ENCODE measurements around the gene PILRA.
"Not testable (repeated sequence)": the region's sequence is repeated elsewhere in the genome, so short reads cannot be mapped to it uniquely, and the experiment has no call there.

PILRA gene

DNA sequence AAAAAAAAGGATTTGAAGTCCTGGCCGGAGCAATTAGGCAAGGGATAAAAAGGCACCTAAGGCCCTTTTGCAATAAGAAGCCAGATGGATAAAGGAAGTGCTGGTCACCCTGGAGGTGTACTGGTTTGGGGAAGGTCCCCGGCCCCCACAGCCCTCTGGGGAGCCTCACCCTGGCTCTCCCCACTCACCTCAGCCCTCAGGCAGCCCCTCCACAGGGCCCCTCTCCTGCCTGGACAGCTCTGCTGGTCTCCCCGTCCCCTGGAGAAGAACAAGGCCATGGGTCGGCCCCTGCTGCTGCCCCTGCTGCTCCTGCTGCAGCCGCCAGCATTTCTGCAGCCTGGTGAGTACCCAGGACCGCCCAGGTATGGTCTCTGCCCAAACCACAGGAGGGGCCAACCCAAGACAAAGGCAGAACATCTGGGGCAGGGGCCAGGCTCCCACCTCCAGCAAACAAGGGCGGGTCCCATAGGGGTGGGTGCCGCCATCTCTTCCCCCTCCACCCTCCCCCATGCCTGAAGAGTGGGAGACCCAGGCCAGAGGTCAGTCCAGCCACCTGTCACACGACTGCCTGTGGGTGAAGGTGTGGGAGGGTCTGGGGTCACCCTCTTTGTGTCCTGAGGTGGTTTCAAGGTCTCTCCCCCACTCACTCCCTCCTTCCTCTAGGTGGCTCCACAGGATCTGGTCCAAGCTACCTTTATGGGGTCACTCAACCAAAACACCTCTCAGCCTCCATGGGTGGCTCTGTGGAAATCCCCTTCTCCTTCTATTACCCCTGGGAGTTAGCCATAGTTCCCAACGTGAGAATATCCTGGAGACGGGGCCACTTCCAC, 15.0 kb upstream of the PILRA start, which contains the start of gene PILRB:
PILRB (plus strand) TSS at position 91 of the 830 bp plus-strand sequence; CDS start at position 277, 186 bp downstream.
- no peak for DNase-seq

DNA sequence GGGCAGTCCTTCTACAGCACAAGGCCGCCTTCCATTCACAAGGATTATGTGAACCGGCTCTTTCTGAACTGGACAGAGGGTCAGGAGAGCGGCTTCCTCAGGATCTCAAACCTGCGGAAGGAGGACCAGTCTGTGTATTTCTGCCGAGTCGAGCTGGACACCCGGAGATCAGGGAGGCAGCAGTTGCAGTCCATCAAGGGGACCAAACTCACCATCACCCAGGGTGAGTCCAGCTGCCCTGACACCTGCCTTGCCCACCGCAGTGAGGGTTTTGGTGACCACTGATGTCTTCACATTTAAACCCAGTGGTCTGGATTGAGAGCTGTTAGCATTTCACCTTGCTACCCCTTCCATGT, 14.5 kb upstream of the PILRA start:
- no peak for DNase-seq

DNA sequence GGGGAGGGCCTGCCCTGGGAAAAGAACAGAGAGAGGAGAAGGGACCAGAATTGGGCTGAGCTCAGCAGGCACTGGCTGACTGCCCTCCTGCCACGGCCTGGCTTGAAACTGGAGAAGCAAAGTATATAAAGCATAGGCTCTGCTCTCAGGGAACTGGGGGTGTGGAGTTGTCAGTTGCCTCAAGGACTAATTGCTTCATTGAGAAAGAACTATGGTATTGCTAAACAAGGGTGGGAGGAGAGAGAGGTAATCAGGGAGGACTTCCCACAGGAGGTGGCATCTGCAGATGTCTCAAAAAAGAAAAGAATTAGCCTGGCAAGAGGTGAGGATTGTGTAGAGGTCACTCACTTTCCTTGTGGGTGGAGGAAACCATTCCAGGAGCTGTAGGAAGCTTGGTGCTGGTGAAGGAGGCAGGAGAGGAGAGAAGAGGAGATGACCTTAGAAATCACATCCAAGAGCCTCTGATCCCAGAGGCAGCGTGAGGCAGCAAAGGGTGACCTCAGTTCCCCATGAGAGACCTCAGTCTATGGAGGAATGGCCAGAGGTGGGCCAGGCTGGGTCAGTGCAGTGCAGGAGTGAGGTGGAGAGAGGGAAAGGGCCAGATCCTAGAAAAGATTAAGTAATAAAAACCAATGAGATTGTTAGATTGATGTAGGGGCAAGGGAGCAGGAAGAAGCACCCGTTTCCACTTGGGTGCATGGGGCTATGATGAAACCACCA, 13.0 kb upstream of the PILRA start:
- no peak for DNase-seq

DNA sequence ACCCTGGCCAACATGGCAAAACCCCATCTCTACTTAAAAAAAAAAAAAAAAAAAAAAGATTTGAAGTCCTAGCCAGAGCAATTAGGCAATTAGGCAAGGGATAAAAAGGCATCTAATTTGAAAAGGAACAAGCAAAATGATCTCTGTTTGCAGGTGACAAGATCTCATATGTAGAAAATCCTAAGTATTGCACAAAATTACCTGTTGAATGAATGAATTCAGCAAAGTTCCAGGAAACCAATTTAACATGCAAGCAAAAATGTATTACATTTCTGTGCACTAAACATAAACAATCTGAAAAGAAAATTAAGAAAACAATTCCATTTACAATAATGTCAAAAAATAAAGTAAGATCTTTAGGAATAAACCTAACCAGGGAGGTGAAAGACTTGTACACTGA, 10.2 kb upstream of the PILRA start:
- DNase-seq, result no peak

DNA sequence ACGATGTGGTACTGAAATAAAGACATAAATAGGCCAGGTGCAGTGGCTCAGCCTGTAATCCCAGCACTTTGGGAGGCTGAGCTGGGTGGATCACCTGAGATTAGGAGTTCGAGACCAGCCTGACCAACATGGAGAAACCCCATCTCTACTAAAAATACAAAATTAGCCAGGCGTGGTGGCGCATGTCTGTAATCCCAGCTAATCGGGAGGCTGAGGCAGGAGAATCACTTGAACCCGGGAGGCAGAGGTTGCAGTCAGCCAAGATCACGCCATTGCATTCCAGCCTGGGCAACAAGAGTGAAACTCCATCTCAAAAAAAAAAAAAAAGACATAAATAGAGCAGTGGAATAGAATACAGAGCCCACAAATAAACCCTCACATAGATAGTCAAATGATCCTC, 9.5 kb upstream of the PILRA start:
- not testable (repeated sequence) for DNase-seq

DNA sequence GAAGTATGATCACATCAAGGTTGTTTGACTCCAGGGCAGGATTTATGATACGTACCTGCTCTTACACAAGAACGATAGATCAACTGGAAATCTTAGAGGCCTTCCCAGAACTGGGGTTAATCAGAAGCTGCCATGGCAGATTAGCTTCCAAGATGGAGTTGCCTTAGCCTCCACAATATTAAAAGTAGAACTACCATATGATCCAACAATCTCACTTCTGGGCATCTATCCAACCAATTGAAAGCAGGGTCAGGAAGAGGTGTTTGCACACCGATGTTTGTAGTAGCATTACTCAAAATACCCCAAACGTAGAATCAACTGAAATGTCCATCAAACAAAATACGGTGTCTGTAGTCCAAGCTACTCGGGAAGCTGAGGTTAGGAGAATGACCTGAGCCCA, 8.8 kb upstream of the PILRA start:
- DNase-seq, result no peak

DNA sequence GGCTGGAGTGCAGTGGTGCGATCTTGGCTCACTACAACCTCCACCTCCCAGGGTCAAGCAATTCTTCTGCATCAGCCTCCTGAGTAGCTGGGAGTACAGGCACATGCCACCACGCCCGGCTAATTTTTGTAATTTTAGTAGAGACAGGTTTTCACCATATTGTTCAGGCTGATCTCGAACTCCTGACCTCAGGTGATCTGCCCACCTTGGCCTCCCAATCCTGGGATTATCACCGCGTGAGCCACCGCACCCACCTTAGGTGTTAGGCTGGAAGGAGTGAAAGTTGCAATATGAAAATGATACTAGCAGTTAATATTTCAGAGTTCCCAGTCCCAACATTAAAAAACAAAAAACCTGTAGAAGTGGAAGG, 7.3 kb upstream of the PILRA start:
- DNase-seq, result not testable (repeated sequence)

DNA sequence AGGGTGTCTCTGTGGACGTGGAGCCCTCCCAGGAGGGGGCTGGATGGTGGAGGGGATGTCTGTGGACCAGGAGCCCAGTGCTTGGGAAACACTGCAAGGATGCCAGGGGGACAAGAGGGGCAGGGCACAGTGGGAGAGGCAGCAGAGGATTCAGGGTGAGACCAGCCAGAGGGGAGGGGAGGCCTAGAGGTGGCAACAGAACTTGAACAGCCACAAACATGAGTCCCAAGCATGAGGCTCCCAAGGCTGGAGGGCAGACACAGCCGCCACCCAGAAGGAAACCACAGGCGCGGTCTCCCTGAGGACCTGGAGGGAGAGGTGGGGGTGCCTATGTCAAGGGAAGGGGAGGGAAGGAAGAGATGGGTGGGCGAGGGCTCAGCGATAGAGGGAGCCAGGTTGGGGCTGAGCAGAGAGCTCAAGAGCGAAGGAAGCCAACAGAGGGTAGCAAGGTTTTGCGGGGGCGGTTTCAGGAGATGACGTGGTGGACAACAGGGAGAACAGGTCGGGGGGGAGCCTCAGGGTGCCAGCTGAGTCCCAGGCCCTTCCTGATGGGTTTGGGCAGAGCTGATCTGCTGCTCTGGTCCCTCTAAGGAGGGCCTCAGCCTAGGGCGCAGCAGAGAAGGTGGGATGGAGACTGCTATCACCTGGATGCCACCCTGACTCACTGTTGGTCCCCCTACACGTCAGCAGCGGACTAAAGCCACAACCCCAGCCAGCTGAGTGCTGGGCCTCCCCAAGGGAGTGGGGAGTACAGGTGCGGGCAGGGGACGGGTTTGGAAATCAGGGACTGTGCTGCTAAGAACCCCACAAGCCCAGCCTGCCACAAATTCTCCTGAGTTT, 6.7 kb upstream of the PILRA start:
- DNase-seq, result no peak

DNA sequence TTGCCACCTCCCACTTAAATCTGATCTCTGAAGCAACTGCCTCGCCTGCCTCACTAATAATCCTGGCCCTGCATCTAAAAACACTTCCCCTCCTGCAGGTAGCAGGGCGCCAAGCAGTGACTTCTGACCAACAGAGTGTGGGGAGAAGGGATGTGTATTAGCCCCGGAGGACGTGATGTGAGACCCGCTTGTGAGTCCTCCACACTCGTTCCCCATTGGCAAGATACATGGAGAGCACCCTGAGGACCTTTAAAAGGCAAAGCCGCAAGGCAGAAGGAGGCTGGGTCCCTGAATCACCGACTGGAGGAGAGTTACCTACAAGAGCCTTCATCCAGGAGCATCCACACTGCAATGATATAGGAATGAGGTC, 6.1 kb upstream of the PILRA start:
- no peak for DNase-seq

DNA sequence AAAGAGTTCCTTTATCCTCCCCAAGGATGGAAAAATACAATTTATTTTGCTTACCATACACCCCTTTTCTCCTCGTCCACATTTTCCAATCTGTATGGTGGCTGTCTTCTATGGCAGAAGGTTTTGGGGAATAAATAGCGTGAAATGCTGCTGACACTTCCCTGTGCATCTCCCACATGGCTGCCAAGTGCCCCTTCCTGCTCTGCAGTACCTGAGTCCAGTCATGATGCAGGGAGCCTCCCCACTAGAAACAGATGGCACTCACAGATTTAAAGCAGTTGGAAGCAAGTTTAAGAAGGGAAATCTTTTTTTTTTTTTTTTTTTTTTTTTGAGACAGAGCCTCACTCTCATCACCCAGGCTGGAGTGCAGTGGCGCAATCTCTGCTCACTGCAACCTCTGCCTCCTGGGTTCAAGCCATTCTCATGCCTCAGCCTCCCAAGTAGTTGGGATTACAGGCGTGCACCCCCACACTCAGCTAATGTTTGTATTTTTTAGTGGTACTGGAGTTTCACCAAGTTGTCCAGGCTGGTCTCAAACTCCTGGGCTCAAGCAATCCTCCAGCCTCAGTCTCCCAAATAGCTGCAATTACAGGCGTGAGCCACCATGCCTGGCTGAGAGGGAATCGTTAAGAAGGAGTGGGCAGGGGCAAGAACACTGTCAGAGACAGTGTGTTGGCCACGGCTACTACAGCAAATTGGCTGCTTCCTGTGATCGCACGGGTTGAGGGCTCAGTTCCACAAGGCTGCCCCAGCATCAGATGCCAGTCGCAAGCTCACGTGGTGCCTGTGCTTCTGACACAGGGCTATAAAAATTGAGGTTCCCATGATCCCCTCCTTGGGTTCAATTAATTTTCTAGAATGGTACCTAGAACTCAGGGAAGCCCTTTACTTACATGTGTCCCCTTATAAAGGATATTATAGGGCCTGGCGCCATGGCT, 5.3 kb upstream of the PILRA start:
- no peak for DNase-seq

DNA sequence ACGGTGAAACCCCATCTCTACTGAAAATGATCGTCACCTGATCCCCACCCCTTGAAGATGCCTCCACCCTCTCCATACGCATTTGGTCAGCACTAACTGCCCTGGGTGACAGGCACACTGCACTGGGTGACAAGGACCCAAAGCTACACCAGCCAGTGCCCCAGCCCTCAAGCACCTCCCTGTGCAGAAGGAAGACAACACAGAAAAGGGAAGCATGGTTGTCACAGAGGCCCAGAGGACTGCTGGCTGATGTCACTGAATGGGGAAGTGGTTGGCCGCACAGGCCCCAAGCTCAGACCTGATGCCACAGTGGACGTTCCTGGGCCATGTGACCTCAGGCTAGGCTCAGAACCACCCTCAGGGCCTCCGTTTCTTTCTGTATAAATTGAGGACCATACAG, 4.2 kb upstream of the PILRA start:
- no peak for DNase-seq

DNA sequence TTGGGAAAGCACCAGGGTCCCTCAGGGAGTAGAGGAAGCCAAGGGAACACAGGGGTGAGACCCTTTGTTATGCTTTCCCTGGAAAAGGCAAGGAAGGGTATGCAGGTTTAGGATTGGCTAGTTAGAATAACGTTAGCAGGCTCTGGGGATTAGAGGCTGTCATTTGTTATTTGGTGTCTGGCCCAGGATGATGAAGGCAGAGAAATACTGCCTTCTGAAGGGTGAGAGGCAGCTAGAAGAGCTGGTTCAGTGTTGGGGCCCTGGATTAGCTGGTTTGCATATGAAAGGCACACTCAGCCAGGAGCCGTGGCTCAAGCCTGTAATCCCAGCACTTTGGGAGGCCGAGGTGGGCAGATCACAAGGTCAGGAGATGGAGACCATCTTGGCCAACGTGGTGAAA, 3.0 kb upstream of the PILRA start:
- no peak for DNase-seq

DNA sequence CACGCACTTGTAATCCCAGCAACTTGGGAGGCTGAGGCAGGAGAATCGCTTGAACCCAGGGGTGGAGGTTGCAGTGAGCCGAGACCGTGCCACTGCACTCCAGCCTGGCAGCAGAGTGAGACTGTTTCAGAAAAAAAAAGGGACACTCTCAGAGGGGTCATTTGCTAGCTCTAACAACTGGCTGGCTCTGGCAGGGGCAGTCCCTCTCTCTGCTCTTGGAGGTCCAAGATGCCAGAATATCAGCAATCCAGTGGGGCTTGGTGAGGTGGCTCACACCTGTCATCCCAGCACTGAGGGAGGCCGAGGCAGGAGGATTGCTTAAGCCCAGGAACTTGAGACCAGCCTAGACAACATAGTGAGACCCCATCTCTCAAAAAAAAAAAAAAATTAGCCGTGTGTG, 2.5 kb upstream of the PILRA start:
- DNase-seq, result no peak

DNA sequence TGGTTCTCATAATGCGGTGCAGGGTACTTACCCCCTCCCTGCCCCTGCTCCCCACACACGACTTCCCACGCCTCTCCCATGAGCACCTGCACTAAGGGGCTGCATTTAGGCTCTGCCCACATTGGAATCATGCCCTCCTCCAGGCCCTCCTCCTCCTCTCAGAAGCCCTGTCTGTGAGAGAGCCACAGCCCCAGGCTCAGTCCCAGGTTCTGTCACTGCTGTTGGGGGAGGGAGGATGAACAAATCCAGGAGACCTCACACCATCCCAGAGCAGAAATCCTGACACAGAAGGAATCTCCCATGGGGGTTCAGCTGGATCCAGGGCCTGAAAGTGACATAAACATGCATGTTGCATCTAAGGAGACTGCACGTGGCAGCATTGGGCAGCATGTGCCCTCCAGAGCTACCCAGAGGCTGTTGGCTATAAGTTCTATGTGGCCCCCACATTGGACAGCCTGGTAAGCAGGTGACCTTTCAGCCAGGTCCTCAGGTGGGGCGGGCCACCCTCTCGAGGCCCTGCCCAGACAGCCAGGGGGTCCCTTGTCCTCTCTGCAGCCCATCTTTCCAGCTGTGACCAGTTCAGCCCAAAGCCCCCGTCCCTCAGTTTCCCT, 1.6 kb upstream of the PILRA start:
- no peak for DNase-seq

DNA sequence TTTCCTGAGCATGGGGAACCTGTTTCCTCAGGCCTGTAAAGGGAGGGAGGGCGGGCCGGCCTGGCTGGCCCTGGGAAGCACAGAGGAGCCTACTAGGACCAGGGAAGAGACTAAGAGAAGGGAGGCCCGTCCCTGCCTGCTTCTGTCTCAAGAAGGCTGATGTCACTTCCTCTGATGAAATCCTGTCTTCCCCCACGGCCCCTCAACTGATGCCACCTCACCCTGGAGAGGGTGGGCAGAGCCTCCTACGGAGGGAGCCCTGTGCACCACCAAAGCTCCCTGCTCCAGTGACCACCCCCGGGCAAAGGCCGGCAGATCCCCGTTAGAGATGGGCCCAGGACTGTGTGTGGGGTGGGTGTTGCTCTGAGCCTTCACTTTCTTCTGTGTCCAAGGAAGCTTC, 1.0 kb upstream of the PILRA start:
- DNase-seq, result no peak

DNA sequence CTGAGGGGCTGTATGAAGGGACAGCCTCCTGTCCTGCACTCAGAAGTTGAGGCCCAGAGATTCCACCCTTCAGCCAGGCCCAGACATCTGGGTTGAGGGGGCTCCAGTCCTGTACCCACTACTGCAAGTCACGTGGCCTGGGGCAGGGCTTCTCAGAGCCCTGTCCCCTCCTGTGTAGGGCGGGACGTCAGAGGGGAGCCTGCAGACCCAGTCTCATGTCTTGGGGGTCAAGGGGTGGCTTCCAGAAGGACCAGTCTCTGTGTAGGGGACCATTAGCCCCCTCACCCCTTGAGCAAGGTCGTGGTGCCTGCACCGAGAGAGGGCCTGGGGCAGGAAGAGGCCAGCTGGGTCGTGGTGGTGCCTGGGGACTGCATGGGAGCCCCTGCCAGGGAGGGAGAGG, 593 bp upstream of the PILRA start:
- DNase-seq, result no peak

DNA sequence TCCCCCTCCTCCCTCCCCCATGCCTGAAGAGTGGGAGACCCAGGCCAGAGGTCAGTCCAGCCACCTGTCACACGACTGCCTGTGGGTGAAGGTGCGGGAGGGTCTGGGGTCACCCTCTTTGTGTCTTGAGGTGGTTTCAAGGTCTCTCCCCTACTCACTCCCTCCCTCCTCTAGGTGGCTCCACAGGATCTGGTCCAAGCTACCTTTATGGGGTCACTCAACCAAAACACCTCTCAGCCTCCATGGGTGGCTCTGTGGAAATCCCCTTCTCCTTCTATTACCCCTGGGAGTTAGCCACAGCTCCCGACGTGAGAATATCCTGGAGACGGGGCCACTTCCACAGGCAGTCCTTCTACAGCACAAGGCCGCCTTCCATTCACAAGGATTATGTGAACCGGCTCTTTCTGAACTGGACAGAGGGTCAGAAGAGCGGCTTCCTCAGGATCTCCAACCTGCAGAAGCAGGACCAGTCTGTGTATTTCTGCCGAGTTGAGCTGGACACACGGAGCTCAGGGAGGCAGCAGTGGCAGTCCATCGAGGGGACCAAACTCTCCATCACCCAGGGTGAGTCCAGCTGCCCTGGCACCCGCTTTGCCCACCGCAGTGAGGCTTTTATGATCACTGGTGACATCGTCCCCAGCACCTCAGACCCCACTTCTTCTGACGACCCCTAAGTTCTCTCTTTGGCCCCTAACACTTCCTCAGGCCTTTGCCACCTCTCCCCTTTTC, 747 bp downstream of the PILRA start:
- DNase-seq, result not testable (repeated sequence)

DNA sequence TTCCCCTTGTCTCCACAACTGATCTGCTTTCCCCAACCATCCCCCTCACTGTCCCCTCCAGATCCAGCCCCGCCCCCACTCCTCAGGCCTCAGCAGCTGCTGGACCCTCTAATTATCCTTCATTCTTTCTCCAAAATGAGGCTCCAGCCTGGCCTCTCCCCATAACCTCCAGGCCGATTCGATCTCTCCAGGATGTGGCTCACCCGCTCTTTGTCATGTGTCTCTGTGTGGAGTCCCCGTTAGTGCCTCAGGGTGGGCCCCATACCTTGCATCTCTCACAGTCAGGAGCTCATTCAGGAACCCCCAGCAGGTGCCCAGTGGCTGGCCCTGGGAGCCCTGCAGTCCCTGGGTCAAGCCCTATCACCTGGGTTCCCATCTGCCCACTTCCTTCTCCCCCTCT, 1.3 kb downstream of the PILRA start:
- DNase-seq, result no peak

DNA sequence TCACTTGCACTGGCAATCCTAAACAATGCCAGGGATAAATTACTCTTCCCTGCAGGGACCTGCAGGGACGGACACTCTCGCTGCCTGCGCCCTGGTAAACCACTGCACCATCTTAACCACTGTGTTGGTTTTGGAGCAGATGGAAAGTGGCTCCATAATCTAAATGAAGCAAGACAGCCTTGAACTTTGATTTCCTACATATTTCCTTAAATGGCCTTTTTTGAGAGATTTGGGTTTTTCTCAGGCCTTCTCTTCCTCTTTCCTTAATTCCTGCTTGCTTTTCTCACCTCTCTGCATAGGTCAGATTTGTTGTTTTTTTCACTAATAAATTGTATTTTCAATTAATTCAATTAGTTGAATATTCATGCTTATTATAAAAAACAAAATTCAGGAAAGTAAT, 2.8 kb downstream of the PILRA start:
- no peak for DNase-seq

DNA sequence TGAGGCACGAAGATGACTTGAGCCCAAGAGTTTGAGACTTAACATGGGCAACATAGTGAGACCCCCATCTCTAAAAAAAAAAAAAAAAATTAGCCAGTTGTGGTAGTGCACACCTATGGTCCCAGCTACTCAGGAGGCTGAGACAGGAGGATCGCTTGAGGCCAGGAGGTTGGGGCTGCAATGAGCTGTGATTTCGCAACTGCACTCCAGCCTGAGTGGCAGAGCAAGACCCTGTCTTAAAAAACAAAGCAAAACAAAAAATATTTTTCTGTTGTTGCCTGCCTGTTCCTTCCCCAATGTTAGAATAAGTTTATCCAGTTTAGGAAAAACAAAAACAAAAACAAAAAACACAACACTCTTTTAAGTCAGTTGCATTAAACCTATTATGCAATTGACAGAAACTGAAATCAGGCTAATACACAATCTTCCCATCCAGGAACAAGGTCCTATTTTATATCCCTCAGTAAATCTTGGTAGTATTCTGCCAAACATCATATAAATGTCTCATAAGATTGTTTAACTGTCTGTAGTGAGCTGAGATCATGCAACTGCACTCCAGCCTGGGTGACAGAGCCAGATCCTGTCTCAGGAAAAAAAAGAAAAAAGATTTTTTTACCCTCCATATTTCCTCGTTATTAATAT, 4.9 kb downstream of the PILRA start:
- no peak for DNase-seq

DNA sequence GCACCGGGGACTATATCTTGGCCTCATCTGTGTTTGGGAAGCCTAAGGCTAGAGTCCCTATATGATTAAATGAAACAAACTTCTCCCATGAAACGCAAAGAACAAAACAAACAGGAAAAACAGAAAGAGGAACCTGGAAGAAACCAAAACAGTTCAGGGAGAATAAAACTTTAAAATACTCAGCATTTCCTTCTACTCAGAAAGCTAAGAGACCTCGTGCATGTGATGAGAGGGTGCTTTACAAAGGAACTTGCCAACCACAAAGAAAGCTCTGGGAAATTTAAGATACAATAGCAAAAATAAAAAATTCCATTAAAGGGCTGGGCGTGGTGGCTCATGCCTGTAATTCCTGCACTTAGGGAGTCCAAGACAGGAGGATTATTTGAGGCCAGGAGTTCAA, 6.9 kb downstream of the PILRA start:
- no peak for DNase-seq

All from stimulated activated CD4-positive, alpha-beta T cell treated with anti-CD3 and anti-CD28 coated beads, Interleukin-2, amount 100 ng/mL, for 48 hours (primary cell).